Measurements from ENCODE around the gene PIGZ. TPM values are rescaled to one million over a fixed set of nuclear protein-coding genes. Genes with fewer than 3 reads are reported as not detected.

PIGZ gene
- total RNA-seq, 2 donors from 2014 or later, result 0.22 to 0.31 TPM

DNA sequence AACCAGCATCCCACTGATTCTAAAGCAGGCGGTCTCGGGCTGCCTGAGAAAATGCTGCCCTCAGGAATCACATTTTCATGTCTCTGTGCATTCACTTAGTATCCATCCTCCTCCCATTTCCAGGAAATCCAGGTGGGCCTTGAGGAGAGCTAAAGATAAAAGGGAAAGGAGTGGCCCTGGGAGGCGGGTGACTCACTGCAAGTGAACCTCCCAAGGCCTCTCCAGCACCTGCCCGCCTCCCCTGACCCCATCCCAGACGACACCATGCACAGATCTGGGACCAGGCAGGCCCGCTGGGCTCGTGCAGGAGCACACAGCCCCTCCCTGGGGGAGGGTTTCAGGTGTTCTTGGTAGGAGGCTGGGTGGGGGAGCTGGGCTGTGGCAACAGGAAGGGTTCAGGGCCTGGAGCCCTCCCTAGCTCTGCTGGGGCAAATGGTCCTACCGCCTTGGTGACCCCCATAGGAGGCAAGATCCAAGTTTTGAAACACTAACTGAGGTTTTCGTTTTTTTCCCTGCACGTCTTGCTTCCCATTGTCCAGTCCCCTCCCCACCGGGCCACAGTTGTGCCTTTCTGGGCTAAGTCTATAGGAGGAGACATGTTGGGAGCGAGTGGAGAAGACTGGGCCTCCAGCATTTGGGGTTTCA is 38.8 kb upstream of the PIGZ start:
- H3K27ac ChIP-seq (ENCODE audit: low read depth, low read length), result no peak overlapping the region
- Mint-ChIP-seq H3K9me3 (no peaks in the 10 kb centered on the region), H3K27me3 (ENCODE audit: insufficient read depth) (peaks cover 25% of the 10 kb centered on the region), H3K27ac (no peak overlapping the region), H3K4me1 (peaks cover 18% of the 10 kb centered on the region), H3K36me3 (ENCODE audit: low read depth) (peaks cover 10% of the 10 kb centered on the region), H3K4me3 (no peak overlapping the region)
- no peak overlapping the region for H3K9ac ChIP-seq (ENCODE audit: extremely low read depth, low read length, poor library complexity, severe bottlenecking)
- no peaks in the 10 kb centered on the region for H3K9me3 ChIP-seq (ENCODE audit: control insufficient read depth, low read length)
- TF ChIP-seq, protein P1, sequence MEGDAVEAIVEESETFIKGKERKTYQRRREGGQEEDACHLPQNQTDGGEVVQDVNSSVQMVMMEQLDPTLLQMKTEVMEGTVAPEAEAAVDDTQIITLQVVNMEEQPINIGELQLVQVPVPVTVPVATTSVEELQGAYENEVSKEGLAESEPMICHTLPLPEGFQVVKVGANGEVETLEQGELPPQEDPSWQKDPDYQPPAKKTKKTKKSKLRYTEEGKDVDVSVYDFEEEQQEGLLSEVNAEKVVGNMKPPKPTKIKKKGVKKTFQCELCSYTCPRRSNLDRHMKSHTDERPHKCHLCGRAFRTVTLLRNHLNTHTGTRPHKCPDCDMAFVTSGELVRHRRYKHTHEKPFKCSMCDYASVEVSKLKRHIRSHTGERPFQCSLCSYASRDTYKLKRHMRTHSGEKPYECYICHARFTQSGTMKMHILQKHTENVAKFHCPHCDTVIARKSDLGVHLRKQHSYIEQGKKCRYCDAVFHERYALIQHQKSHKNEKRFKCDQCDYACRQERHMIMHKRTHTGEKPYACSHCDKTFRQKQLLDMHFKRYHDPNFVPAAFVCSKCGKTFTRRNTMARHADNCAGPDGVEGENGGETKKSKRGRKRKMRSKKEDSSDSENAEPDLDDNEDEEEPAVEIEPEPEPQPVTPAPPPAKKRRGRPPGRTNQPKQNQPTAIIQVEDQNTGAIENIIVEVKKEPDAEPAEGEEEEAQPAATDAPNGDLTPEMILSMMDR (conservative IDR thresholded peaks at IDR 0.05), result no peak
- WGBS, 2 experiments (ENCODE audit: insufficient coverage in 1 of 2, insufficient read length in 1 of 2), result 88 to 95% methylated on average over 6 to 12 of the region's 12 CpGs
- peaks cover 18% of the 10 kb centered on the region for H3K27me3 ChIP-seq (ENCODE audit: control insufficient read depth, insufficient read depth, low read length, poor library complexity, severe bottlenecking)
- no peak for DNase-seq
- H3K36me3 ChIP-seq (ENCODE audit: control insufficient read depth, insufficient read depth, low read length), result no peaks in the 10 kb centered on the region
- no peak overlapping the region for H3K4me3 ChIP-seq (ENCODE audit: low read length)
- H3K4me1 ChIP-seq (ENCODE audit: control insufficient read depth, insufficient read depth, low read length), result no peaks in the 10 kb centered on the region

DNA sequence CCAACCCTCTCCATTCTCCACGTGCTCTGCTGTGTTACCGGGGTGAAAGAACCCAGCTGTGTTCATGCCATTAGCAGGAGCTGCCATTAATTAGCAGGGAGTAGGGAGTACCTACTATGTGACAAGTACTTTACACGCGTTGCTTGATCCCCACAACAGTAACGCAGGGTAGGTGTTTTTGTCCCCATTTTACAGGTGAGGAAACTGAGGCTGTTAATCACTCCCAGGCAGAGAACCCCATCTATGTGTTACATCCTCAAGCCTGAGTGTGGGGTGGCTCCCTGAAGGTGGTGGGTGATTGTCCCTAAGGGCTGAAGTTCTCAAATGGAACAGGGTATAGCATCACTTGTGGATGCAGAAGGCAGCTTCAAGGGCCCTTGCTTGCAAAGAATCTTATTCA is 38.2 kb upstream of the PIGZ start:
- H3K4me1 Mint-ChIP-seq, result peaks cover 18% of the 10 kb centered on the region
- no peak overlapping the region for H3K27ac ChIP-seq (ENCODE audit: low read depth, low read length)
- no peak overlapping the region for H3K27ac Mint-ChIP-seq
- peaks cover 25% of the 10 kb centered on the region for H3K27me3 Mint-ChIP-seq (ENCODE audit: insufficient read depth)
- H3K4me1 ChIP-seq (ENCODE audit: control insufficient read depth, insufficient read depth, low read length), result no peaks in the 10 kb centered on the region
- H3K4me3 Mint-ChIP-seq, result no peak overlapping the region
- no peaks in the 10 kb centered on the region for H3K9me3 Mint-ChIP-seq
- H3K4me3 ChIP-seq (ENCODE audit: low read length), result no peak overlapping the region
- no peak for DNase-seq
- TF ChIP-seq, protein P1 (conservative IDR thresholded peaks at IDR 0.05), result no peak
- peaks cover 10% of the 10 kb centered on the region for H3K36me3 Mint-ChIP-seq (ENCODE audit: low read depth)
- H3K9ac ChIP-seq (ENCODE audit: extremely low read depth, low read length, poor library complexity, severe bottlenecking), result no peak overlapping the region
- peaks cover 18% of the 10 kb centered on the region for H3K27me3 ChIP-seq (ENCODE audit: control insufficient read depth, insufficient read depth, low read length, poor library complexity, severe bottlenecking)
- no peaks in the 10 kb centered on the region for H3K36me3 ChIP-seq (ENCODE audit: control insufficient read depth, insufficient read depth, low read length)
- WGBS, 2 experiments (ENCODE audit: insufficient coverage in 1 of 2, insufficient read length in 1 of 2), result 87 to 95% methylated on average over 3 to 5 of the region's 5 CpGs
- H3K9me3 ChIP-seq (ENCODE audit: control insufficient read depth, low read length), result no peaks in the 10 kb centered on the region

DNA sequence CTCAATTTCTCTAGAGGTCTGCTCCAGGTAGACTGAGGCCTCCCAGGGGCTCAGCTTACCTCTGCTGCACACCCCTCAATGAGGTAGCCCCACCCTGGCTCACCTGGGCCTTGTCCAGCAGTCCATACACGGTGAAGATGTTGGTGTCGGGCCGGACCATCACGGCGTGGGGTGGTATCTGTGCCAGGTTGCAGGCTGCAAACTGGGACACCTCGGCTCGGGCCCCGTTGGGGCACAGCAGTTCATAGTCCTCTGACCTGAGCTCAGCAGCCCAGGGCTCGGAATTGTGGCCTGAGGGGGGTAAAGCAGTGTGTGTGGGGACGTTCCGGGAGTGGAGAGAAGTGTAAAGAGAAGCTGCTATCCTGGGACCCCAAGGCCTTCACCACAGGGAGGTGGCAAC is 37.8 kb upstream of the PIGZ start:
- DNase-seq, result no peak
- no peaks in the 10 kb centered on the region for H3K9me3 ChIP-seq (ENCODE audit: control insufficient read depth, low read length)
- WGBS, 2 experiments (ENCODE audit: insufficient coverage in 1 of 2, insufficient read length in 1 of 2), result 92 to 96% methylated on average over 7 to 11 of the region's 11 CpGs
- TF ChIP-seq, protein P1 (conservative IDR thresholded peaks at IDR 0.05), result no peak
- H3K4me1 ChIP-seq (ENCODE audit: control insufficient read depth, insufficient read depth, low read length), result no peaks in the 10 kb centered on the region
- H3K4me3 Mint-ChIP-seq, result no peak overlapping the region
- H3K9me3 Mint-ChIP-seq, result no peaks in the 10 kb centered on the region
- H3K27ac ChIP-seq (ENCODE audit: low read depth, low read length), result no peak overlapping the region
- H3K27me3 Mint-ChIP-seq (ENCODE audit: insufficient read depth), result peaks cover 28% of the 10 kb centered on the region
- no peaks in the 10 kb centered on the region for H3K36me3 ChIP-seq (ENCODE audit: control insufficient read depth, insufficient read depth, low read length)
- no peak overlapping the region for H3K9ac ChIP-seq (ENCODE audit: extremely low read depth, low read length, poor library complexity, severe bottlenecking)
- H3K27me3 ChIP-seq (ENCODE audit: control insufficient read depth, insufficient read depth, low read length, poor library complexity, severe bottlenecking), result peaks cover 18% of the 10 kb centered on the region
- H3K27ac Mint-ChIP-seq, result no peak overlapping the region
- peaks cover 10% of the 10 kb centered on the region for H3K36me3 Mint-ChIP-seq (ENCODE audit: low read depth)
- peaks cover 22% of the 10 kb centered on the region for H3K4me1 Mint-ChIP-seq
- no peak overlapping the region for H3K4me3 ChIP-seq (ENCODE audit: low read length)
